IMR-90 (cell line): ENCODE results near the gene EDN3. TPM values are rescaled to one million over a fixed set of nuclear protein-coding genes. Genes with fewer than 3 reads are reported as not detected.

Experiments used
- ATAC-seq: fragments of 200-7000 bp; cut with Tn5 transposase; 2 replicates; pipeline ENCODE4 v1.9.1; 2020; ENCODE audit warnings: low read depth, mild to moderate bottlenecking, moderate library complexity
- BruUV-seq: library from RNA; stranded (reverse); fragments of 400-500 nt; replicated peaks from 2 replicates; lab custom pipeline; 2021; lab: Mats Ljungman, UMichigan
- CTCF ChIA-PET: fragments of 300-600 bp; formaldehyde crosslinking; extraction: SDS; loops from one replicate; lab custom pipeline; 2021; ENCODE audit warnings: antibody characterized with exemption; lab: Yijun Ruan, JAX
- POLR2A ChIA-PET: fragments of 300-600 bp; sonication (Branson Sonifier 250); formaldehyde crosslinking; loops from one replicate; lab custom pipeline; 2022; ENCODE audit warnings: antibody characterized with exemption; ENCODE audit not compliant: unreplicated experiment; lab: Charles Lee
- DNase-seq: peaks from one replicate; pipeline ENCODE4 v3.0.0; 2013
- H2AFZ ChIP-seq: replicated peaks from 2 replicates; pipeline ENCODE3; 2013; ENCODE audit warnings: low read length, mild to moderate bottlenecking; ENCODE audit not compliant: poor library complexity
- H2AK5ac ChIP-seq: 2 replicates; pipeline ENCODE4 v1.6.1; 2013; ENCODE audit warnings: low read depth, low read length, inconsistent platforms
- H2AK9ac ChIP-seq: replicated peaks from 2 replicates; pipeline ENCODE3; 2013; ENCODE audit warnings: mild to moderate bottlenecking, low read depth, low read length, moderate library complexity; ENCODE audit not compliant: poor library complexity
- H2BK120ac ChIP-seq: 2 replicates; pipeline ENCODE4 v1.6.1; 2013; ENCODE audit warnings: low read depth, low read length, inconsistent platforms
- H2BK15ac ChIP-seq: 3 replicates; pipeline ENCODE4 v1.6.1; 2013; ENCODE audit warnings: low read depth, low read length, inconsistent platforms
- H2BK20ac ChIP-seq: 2 replicates; pipeline ENCODE4 v1.6.1; 2013; ENCODE audit warnings: low read depth, mild to moderate bottlenecking, inconsistent platforms, low read length, moderate library complexity
- H2BK5ac ChIP-seq: 2 replicates; pipeline ENCODE4 v1.6.1; 2013; ENCODE audit warnings: mild to moderate bottlenecking, low read depth, low read length, inconsistent platforms; ENCODE audit not compliant: poor library complexity, severe bottlenecking
- H3K14ac ChIP-seq: replicated peaks from 2 replicates; pipeline ENCODE4 v1.6.1; 2013; ENCODE audit warnings: low read depth, low read length, inconsistent platforms
- H3K18ac ChIP-seq: 2 replicates; pipeline ENCODE4 v1.6.1; 2013; ENCODE audit warnings: low read depth, low read length, control low read depth
- H3K23ac ChIP-seq: 2 replicates; pipeline ENCODE4 v1.6.1; 2013; ENCODE audit warnings: low read depth, low read length, inconsistent platforms
- H3K27ac ChIP-seq: 2 replicates; pipeline ENCODE4 v1.5.1; 2013; ENCODE audit warnings: mild to moderate bottlenecking, control low read depth, low read length; ENCODE audit not compliant: insufficient read depth
- H3K27me3 ChIP-seq: 2 replicates; pipeline ENCODE4 v1.6.1; 2013; ENCODE audit warnings: low read length; ENCODE audit not compliant: control insufficient read depth, insufficient read depth
- H3K36me3 ChIP-seq: 2 replicates; pipeline ENCODE4 v1.6.1; 2013; ENCODE audit warnings: low read length, mixed read lengths; ENCODE audit not compliant: control insufficient read depth, insufficient read depth
- H3K4ac ChIP-seq: 2 replicates; pipeline ENCODE4 v1.6.1; 2013; ENCODE audit warnings: low read depth, low read length, inconsistent platforms
- H3K4me1 ChIP-seq: 2 replicates; pipeline ENCODE4 v1.6.1; 2013; ENCODE audit warnings: low read length, mixed read lengths; ENCODE audit not compliant: control insufficient read depth, insufficient read depth
- H3K4me2 ChIP-seq: 2 replicates; pipeline ENCODE4 v1.6.1; 2013; ENCODE audit warnings: low read depth, mild to moderate bottlenecking, control low read depth, low read length, moderate library complexity
- H3K4me3 ChIP-seq: 2 replicates; pipeline ENCODE4 v1.5.1; 2013; ENCODE audit warnings: low read depth, mild to moderate bottlenecking, control low read depth, low read length, moderate library complexity; ENCODE audit not compliant: insufficient read depth
- H3K56ac ChIP-seq: 2 replicates; pipeline ENCODE4 v1.6.1; 2013; ENCODE audit warnings: low read length, inconsistent platforms; ENCODE audit not compliant: insufficient read depth; ENCODE audit errors: extremely low read depth
- H3K79me1 ChIP-seq, 2 experiments: 2 replicates each; pipeline ENCODE4 v1.6.1; 2013; ENCODE audit warnings: low read length in 2 of 2, inconsistent platforms in 1 of 2, low read depth in 1 of 2
- H3K9ac ChIP-seq: 2 replicates; pipeline ENCODE4 v1.6.1; 2013; ENCODE audit warnings: low read depth, low read length, control low read depth
- H3K9me1 ChIP-seq: 2 replicates; pipeline ENCODE4 v1.6.1; 2013; ENCODE audit warnings: low read length, inconsistent platforms; ENCODE audit not compliant: insufficient read depth
- H3K9me3 ChIP-seq: 2 replicates; pipeline ENCODE4 v1.6.1; 2013; ENCODE audit warnings: low read length; ENCODE audit not compliant: control insufficient read depth, insufficient read depth
- H4K20me1 ChIP-seq: 2 replicates; pipeline ENCODE4 v1.6.1; 2013; ENCODE audit warnings: low read length, inconsistent platforms; ENCODE audit not compliant: insufficient read depth
- H4K5ac ChIP-seq: 2 replicates; pipeline ENCODE4 v1.6.1; 2013; ENCODE audit warnings: mild to moderate bottlenecking, low read depth, low read length, control low read depth
- H4K8ac ChIP-seq, 2 experiments: 2 replicates each; pipeline ENCODE4 v1.6.1; 2013; ENCODE audit warnings: low read depth in 2 of 2, low read length in 2 of 2, control low read depth in 1 of 2, inconsistent platforms in 1 of 2
- H4K91ac ChIP-seq: 2 replicates; pipeline ENCODE4 v1.6.1; 2013; ENCODE audit warnings: low read depth, low read length, inconsistent platforms; ENCODE audit not compliant: insufficient read depth
- MAFK ChIP-seq: IDR thresholded peaks from 2 replicates; pipeline ENCODE4 v1.6.1; 2012; ENCODE audit warnings: low read depth, low read length, improper control_type of control experiment
- MAZ ChIP-seq: IDR thresholded peaks from 2 replicates; pipeline ENCODE4 v1.6.1; 2012; ENCODE audit warnings: low read depth, mild to moderate bottlenecking, low read length, improper control_type of control experiment, moderate library complexity, borderline replicate concordance
- POLR2A ChIP-seq: IDR thresholded peaks from 2 replicates; pipeline ENCODE4 v1.6.1; 2012; ENCODE audit warnings: mild to moderate bottlenecking, low read depth, low read length
- SMC3 ChIP-seq: fragments of 150-350 bp; IDR thresholded peaks from 2 replicates; pipeline ENCODE4 v1.6.1; 2016; ENCODE audit warnings: low read depth, mild to moderate bottlenecking, antibody characterized with exemption, low read length, moderate library complexity
- WGBS, 2 experiments: methylation state at CpG; one replicate each; pipeline versions ENCODE4 v1.1.5 to v1.1.7; 2013; ENCODE audit warnings: missing lambda C conversion rate in 2 of 2; ENCODE audit not compliant: insufficient read length in 1 of 2; ENCODE audit errors: extremely low coverage in 2 of 2; 5-methylcytosine and 5-hydroxymethylcytosine counted together
- dilution Hi-C: fragments of 300-500 bp; cut with HindIII; formaldehyde crosslinking; loops from one replicate; pipeline ENCODE4 v1.14.3; 2018; ENCODE audit warnings: low sequenced_read_pairs; ENCODE audit not compliant: unreplicated experiment
- in situ Hi-C: fragments of 300-500 bp; cut with MboI; formaldehyde crosslinking; loops from 3 replicates; pipeline ENCODE4 v1.14.3; 2019; ENCODE audit warnings: low sequenced_read_pairs, inconsistent platforms, mixed read lengths
- intact Hi-C: fragments of 100-400 bp; cut with micrococcal nuclease; formaldehyde crosslinking; loops from 2 replicates; pipeline ENCODE4 v1.10.0; 2022
- polyA plus RNA-seq, 3 experiments: library from polyadenylated mRNA; depleted of rRNA; stranded (reverse); fragments of >200 nt; gene quantifications; 2 replicates each; pipeline ENCODE4 v1.2.3, GENCODE V29; 2012; ENCODE audit warnings: low replicate concordance in 1 of 3
- total RNA-seq: library from RNA; depleted of rRNA; stranded (reverse); fragments of >200 nt; gene quantifications from 2 replicates; pipeline ENCODE4 v1.2.3, GENCODE V29; 2012
- TF ChIP-seq, protein P1 (sequence below): fragments of 150-350 bp; IDR thresholded peaks from 2 replicates; pipeline ENCODE4 v1.6.1; 2017; ENCODE audit warnings: mild to moderate bottlenecking, antibody characterized with exemption, low read length, low read depth
- TF ChIP-seq, protein P2 (sequence below): conservative IDR thresholded peaks from 2 replicates; pipeline ENCODE4 v1.5.1; 2012; ENCODE audit warnings: mild to moderate bottlenecking, low read depth, low read length, improper control_type of control experiment
- TF ChIP-seq, protein P3 (sequence below): fragments of 150-350 bp; IDR thresholded peaks from 2 replicates; pipeline ENCODE4 v1.6.1; 2016; ENCODE audit warnings: low read depth, mild to moderate bottlenecking, low read length, moderate library complexity, borderline replicate concordance

EDN3 gene
- total and polyA plus RNA-seq, 2 of the 4 experiments (the other 2 are of a cell fraction): not detected

DNA sequence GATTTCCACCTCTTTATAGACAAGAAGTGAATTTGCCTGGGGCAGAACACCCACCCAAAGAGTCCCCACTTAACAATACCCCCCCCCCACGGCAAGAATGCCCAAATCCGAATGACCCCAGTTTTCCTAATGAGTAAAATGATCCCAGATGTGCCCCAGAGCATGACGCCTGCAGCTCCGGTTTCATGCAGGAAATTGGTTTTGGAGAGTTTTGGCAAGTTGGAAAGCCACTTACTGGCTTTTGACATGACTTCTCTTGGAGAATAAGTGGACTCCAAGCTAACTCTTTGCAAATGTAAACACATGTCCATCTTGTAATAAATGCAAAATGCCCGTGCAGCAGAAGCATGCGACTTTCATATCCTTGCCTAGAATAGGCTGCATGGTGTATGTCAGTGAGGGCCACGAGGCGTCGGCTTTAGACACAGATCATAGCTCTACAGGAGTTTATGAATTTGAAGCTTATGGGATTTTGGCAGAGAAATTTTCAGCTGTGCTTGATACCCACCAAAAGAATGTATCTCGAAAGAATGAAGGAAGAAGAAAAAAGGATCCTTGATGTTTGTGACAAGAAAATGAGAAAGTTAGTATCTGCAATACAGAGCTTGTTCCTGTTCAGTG is 24.2 kb downstream of the EDN3 start:
- no peaks in the 10 kb centered on the region; the same call in 1 of the 2 replicates for H3K9me3 ChIP-seq
- H3K27ac ChIP-seq: no peak overlapping the region
- no peak overlapping the region for H2AK5ac ChIP-seq
- intact Hi-C loops: no loop called here
- in situ Hi-C loops: no loop called here
- no peak overlapping the region for H3K4me2 ChIP-seq
- H3K27me3 ChIP-seq: no peaks in the 10 kb centered on the region
- no peak overlapping the region for H4K91ac ChIP-seq
- no peak overlapping the region for H4K5ac ChIP-seq
- no peaks in the 10 kb centered on the region for H3K36me3 ChIP-seq
- dilution Hi-C loops: no loop called here
- TF ChIP-seq, protein P1, sequence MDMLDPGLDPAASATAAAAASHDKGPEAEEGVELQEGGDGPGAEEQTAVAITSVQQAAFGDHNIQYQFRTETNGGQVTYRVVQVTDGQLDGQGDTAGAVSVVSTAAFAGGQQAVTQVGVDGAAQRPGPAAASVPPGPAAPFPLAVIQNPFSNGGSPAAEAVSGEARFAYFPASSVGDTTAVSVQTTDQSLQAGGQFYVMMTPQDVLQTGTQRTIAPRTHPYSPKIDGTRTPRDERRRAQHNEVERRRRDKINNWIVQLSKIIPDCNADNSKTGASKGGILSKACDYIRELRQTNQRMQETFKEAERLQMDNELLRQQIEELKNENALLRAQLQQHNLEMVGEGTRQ: no peak
- TF ChIP-seq, protein P2, sequence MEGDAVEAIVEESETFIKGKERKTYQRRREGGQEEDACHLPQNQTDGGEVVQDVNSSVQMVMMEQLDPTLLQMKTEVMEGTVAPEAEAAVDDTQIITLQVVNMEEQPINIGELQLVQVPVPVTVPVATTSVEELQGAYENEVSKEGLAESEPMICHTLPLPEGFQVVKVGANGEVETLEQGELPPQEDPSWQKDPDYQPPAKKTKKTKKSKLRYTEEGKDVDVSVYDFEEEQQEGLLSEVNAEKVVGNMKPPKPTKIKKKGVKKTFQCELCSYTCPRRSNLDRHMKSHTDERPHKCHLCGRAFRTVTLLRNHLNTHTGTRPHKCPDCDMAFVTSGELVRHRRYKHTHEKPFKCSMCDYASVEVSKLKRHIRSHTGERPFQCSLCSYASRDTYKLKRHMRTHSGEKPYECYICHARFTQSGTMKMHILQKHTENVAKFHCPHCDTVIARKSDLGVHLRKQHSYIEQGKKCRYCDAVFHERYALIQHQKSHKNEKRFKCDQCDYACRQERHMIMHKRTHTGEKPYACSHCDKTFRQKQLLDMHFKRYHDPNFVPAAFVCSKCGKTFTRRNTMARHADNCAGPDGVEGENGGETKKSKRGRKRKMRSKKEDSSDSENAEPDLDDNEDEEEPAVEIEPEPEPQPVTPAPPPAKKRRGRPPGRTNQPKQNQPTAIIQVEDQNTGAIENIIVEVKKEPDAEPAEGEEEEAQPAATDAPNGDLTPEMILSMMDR: no peak
- TF ChIP-seq SMC3 (no peak), MAZ (no peak), POLR2A (no peak), MAFK (no peak)
- TF ChIP-seq, protein P3, sequence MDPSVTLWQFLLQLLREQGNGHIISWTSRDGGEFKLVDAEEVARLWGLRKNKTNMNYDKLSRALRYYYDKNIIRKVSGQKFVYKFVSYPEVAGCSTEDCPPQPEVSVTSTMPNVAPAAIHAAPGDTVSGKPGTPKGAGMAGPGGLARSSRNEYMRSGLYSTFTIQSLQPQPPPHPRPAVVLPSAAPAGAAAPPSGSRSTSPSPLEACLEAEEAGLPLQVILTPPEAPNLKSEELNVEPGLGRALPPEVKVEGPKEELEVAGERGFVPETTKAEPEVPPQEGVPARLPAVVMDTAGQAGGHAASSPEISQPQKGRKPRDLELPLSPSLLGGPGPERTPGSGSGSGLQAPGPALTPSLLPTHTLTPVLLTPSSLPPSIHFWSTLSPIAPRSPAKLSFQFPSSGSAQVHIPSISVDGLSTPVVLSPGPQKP: no peak
- 80% methylated on average over 1 of the region's 10 CpGs; no CpG with 5 or more reads in 1 of the 2 experiments for WGBS, 2 experiments
- H2BK120ac ChIP-seq: no peak overlapping the region
- H2BK15ac ChIP-seq: no peak overlapping the region
- DNase-seq (no peak), ATAC-seq (no peak)
- H3K14ac ChIP-seq: no peak overlapping the region
- H2BK20ac ChIP-seq: no peak overlapping the region
- no peak overlapping the region for H3K23ac ChIP-seq
- no peak overlapping the region for H3K4ac ChIP-seq
- no peaks in the 10 kb centered on the region for H3K9me1 ChIP-seq
- no peak overlapping the region for H2AFZ ChIP-seq
- BruUV-seq: no TSS peak
- ChIA-PET POLR2A (no interaction called here), CTCF (no interaction called here)
- H2AK9ac ChIP-seq: no peak overlapping the region
- H2BK5ac ChIP-seq: no peak overlapping the region
- H4K8ac ChIP-seq: no peak overlapping the region
- no peaks in the 10 kb centered on the region for H4K20me1 ChIP-seq
- H3K4me3 ChIP-seq: no peak overlapping the region
- no peaks in the 10 kb centered on the region for H3K4me1 ChIP-seq
- H3K9ac ChIP-seq: no peak overlapping the region
- H3K18ac ChIP-seq: no peak overlapping the region
- no peaks in the 10 kb centered on the region for H3K79me1 ChIP-seq
- no peak overlapping the region for H3K56ac ChIP-seq
